Stimulated activated memory B cell treated with anti-CD40 and anti-IgM and Interleukin-4, amounts not matched to agents 10 μg/mL and 1 μg/mL and 100 μg/mL, for 72 hours (primary cell): ENCODE data around the gene FAM83F.
"Not testable (repeated sequence)": the region's sequence is repeated elsewhere in the genome, so short reads cannot be mapped to it uniquely, and the experiment has no call there.

ENCODE experiments used
- ATAC-seq: fragments of 150-1000 bp; cut with Tn5 transposase; 2 replicates; pipeline ENCODE4 v1.10.0; 2021
- H3K27ac Mint-ChIP-seq: one replicate; pipeline ENCODE4 v1.8.0; 2022; ENCODE audit warnings: mild to moderate bottlenecking, mixed read lengths
- H3K27me3 Mint-ChIP-seq: one replicate; pipeline ENCODE4 v1.8.0; 2022; ENCODE audit warnings: mixed read lengths
- H3K36me3 Mint-ChIP-seq: one replicate; pipeline ENCODE4 v1.8.0; 2022; ENCODE audit warnings: mixed read lengths
- H3K4me1 Mint-ChIP-seq: one replicate; pipeline ENCODE4 v1.8.0; 2022; ENCODE audit warnings: mixed read lengths
- H3K4me3 Mint-ChIP-seq: one replicate; pipeline ENCODE4 v1.8.0; 2022; ENCODE audit warnings: mild to moderate bottlenecking, moderate library complexity, mixed read lengths
- H3K9me3 Mint-ChIP-seq: one replicate; pipeline ENCODE4 v1.8.0; 2022; ENCODE audit warnings: mixed read lengths

The FAM83F gene

GRCh38 chr22:39979458-39979857 lies 15.3 kb upstream of the FAM83F start:
- H3K4me1 Mint-ChIP-seq = no peaks in the 10 kb centered on the region
- H3K27ac Mint-ChIP-seq = no peak overlapping the region
- H3K36me3 Mint-ChIP-seq = no peaks in the 10 kb centered on the region
- peaks cover 41% of the 10 kb centered on the region for H3K27me3 Mint-ChIP-seq
- no peak overlapping the region for H3K4me3 Mint-ChIP-seq
- H3K9me3 Mint-ChIP-seq = no peaks in the 10 kb centered on the region
- ATAC-seq = no peak

GRCh38 chr22:39980596-39980995 lies 14.2 kb upstream of the FAM83F start:
- no peaks in the 10 kb centered on the region for H3K36me3 Mint-ChIP-seq
- no peak for ATAC-seq
- peaks cover 42% of the 10 kb centered on the region for H3K27me3 Mint-ChIP-seq
- H3K9me3 Mint-ChIP-seq = no peaks in the 10 kb centered on the region
- H3K27ac Mint-ChIP-seq = no peak overlapping the region
- H3K4me1 Mint-ChIP-seq = no peaks in the 10 kb centered on the region
- H3K4me3 Mint-ChIP-seq = no peak overlapping the region

GRCh38 chr22:39983346-39983745 lies 11.4 kb upstream of the FAM83F start:
- no peaks in the 10 kb centered on the region for H3K36me3 Mint-ChIP-seq
- no peak for ATAC-seq
- H3K27ac Mint-ChIP-seq = no peak overlapping the region
- H3K27me3 Mint-ChIP-seq = peaks cover 50% of the 10 kb centered on the region
- no peaks in the 10 kb centered on the region for H3K9me3 Mint-ChIP-seq
- H3K4me1 Mint-ChIP-seq = no peaks in the 10 kb centered on the region
- H3K4me3 Mint-ChIP-seq = no peak overlapping the region

- no peak overlapping the region for H3K27ac Mint-ChIP-seq
- H3K9me3 Mint-ChIP-seq = no peaks in the 10 kb centered on the region
- ATAC-seq = no peak
- no peak overlapping the region for H3K4me3 Mint-ChIP-seq
- H3K36me3 Mint-ChIP-seq = no peaks in the 10 kb centered on the region
- H3K4me1 Mint-ChIP-seq = no peaks in the 10 kb centered on the region
- H3K27me3 Mint-ChIP-seq = peaks cover 52% of the 10 kb centered on the region
Measured at GRCh38 chr22:39984006-39984405, 10.7 kb upstream of the FAM83F start.

GRCh38 chr22:39984746-39985145 lies 10.0 kb upstream of the FAM83F start:
- no peaks in the 10 kb centered on the region for H3K4me1 Mint-ChIP-seq
- H3K36me3 Mint-ChIP-seq = no peaks in the 10 kb centered on the region
- H3K9me3 Mint-ChIP-seq = no peaks in the 10 kb centered on the region
- peaks cover 50% of the 10 kb centered on the region for H3K27me3 Mint-ChIP-seq
- no peak overlapping the region for H3K27ac Mint-ChIP-seq
- H3K4me3 Mint-ChIP-seq = no peak overlapping the region
- ATAC-seq = no peak

- peak; percentile 66 for ATAC-seq
- Mint-ChIP-seq H3K4me3 (no peak overlapping the region), H3K4me1 (no peaks in the 10 kb centered on the region), H3K9me3 (no peaks in the 10 kb centered on the region), H3K27ac (no peak overlapping the region), H3K36me3 (no peaks in the 10 kb centered on the region), H3K27me3 (peaks cover 50% of the 10 kb centered on the region)
Measured at GRCh38 chr22:39985383-39986035, 9.2 kb upstream of the FAM83F start.

- Mint-ChIP-seq H3K27ac (no peak overlapping the region), H3K4me1 (peaks cover under 1% of the 10 kb centered on the region), H3K4me3 (no peak overlapping the region), H3K9me3 (no peaks in the 10 kb centered on the region), H3K36me3 (no peaks in the 10 kb centered on the region), H3K27me3 (peaks cover 53% of the 10 kb centered on the region)
- ATAC-seq = no peak
Measured at GRCh38 chr22:39988386-39989114, 6.2 kb upstream of the FAM83F start.

- H3K36me3 Mint-ChIP-seq = no peaks in the 10 kb centered on the region
- H3K27ac Mint-ChIP-seq = no peak overlapping the region
- peaks cover 7% of the 10 kb centered on the region for H3K4me1 Mint-ChIP-seq
- H3K4me3 Mint-ChIP-seq = no peak overlapping the region
- no peak for ATAC-seq
- H3K9me3 Mint-ChIP-seq = no peaks in the 10 kb centered on the region
- H3K27me3 Mint-ChIP-seq = peaks cover 53% of the 10 kb centered on the region
Measured at GRCh38 chr22:39989633-39990032, 5.1 kb upstream of the FAM83F start.

- Mint-ChIP-seq H3K36me3 (no peaks in the 10 kb centered on the region), H3K4me3 (no peak overlapping the region), H3K9me3 (no peaks in the 10 kb centered on the region), H3K27me3 (peaks cover 45% of the 10 kb centered on the region), H3K4me1 (peaks cover 7% of the 10 kb centered on the region), H3K27ac (no peak overlapping the region)
- no peak for ATAC-seq
Measured at GRCh38 chr22:39990686-39991085, 4.1 kb upstream of the FAM83F start.

GRCh38 chr22:39991159-39991860 lies 3.4 kb upstream of the FAM83F start:
- Mint-ChIP-seq H3K4me1 (peaks cover 7% of the 10 kb centered on the region), H3K27ac (no peak overlapping the region), H3K9me3 (no peaks in the 10 kb centered on the region), H3K36me3 (no peaks in the 10 kb centered on the region), H3K27me3 (peaks cover 45% of the 10 kb centered on the region), H3K4me3 (no peak overlapping the region)
- ATAC-seq = no peak

- H3K36me3 Mint-ChIP-seq = no peaks in the 10 kb centered on the region
- H3K27ac Mint-ChIP-seq = no peak overlapping the region
- H3K4me1 Mint-ChIP-seq = peaks cover 7% of the 10 kb centered on the region
- H3K4me3 Mint-ChIP-seq = no peak overlapping the region
- peaks cover 50% of the 10 kb centered on the region for H3K27me3 Mint-ChIP-seq
- ATAC-seq = no peak
- no peaks in the 10 kb centered on the region for H3K9me3 Mint-ChIP-seq
Measured at GRCh38 chr22:39992088-39992826, 2.5 kb upstream of the FAM83F start.

- H3K27ac Mint-ChIP-seq, H3K9me3 Mint-ChIP-seq, H3K36me3 Mint-ChIP-seq, ATAC-seq, H3K4me3 Mint-ChIP-seq, H3K4me1 Mint-ChIP-seq: not testable (repeated sequence)
- peaks cover 56% of the 10 kb centered on the region for H3K27me3 Mint-ChIP-seq
Measured at GRCh38 chr22:39992894-39993293, 1.9 kb upstream of the FAM83F start.

- peaks cover 7% of the 10 kb centered on the region for H3K4me1 Mint-ChIP-seq
- no peaks in the 10 kb centered on the region for H3K9me3 Mint-ChIP-seq
- H3K27ac Mint-ChIP-seq = peak overlapping the region; percentile 15
- H3K36me3 Mint-ChIP-seq = no peaks in the 10 kb centered on the region
- H3K27me3 Mint-ChIP-seq = peaks cover 51% of the 10 kb centered on the region
- ATAC-seq = peak; percentile 34
- H3K4me3 Mint-ChIP-seq = peak overlapping the region; percentile 10
Measured at GRCh38 chr22:39994041-39994565, 651 bp upstream of the FAM83F start.

GRCh38 chr22:39995393-39996252 lies 869 bp downstream of the FAM83F start:
- H3K4me1 Mint-ChIP-seq = peaks cover 7% of the 10 kb centered on the region
- H3K4me3 Mint-ChIP-seq = no peak overlapping the region
- H3K27ac Mint-ChIP-seq = no peak overlapping the region
- peaks cover 64% of the 10 kb centered on the region for H3K27me3 Mint-ChIP-seq
- H3K36me3 Mint-ChIP-seq = no peaks in the 10 kb centered on the region
- no peaks in the 10 kb centered on the region for H3K9me3 Mint-ChIP-seq
- ATAC-seq = no peak
